Large intestine (tissue), 3 donors: Measurements from ENCODE around the gene TLE1. TPM values are rescaled to one million over a fixed set of nuclear protein-coding genes. Genes with fewer than 3 reads are reported as not detected.

Experiments
- DNase-seq, 2 donors: peaks; one replicate each; pipeline versions ENCODE4 v3.0.0 to v3.0.0-alpha.2; 2013
- H3K27ac ChIP-seq: one replicate; pipeline ENCODE4 v1.5.1; 2013; ENCODE audit warnings: low read length
- H3K27me3 ChIP-seq: 2 replicates; pipeline ENCODE4 v1.6.1; 2013; ENCODE audit warnings: low read length; ENCODE audit not compliant: control insufficient read depth, insufficient read depth
- H3K36me3 ChIP-seq: 2 replicates; pipeline ENCODE4 v1.6.1; 2013; ENCODE audit warnings: low read length; ENCODE audit not compliant: control insufficient read depth, insufficient read depth
- H3K4me1 ChIP-seq: one replicate; pipeline ENCODE4 v1.6.1; 2013; ENCODE audit warnings: low read length; ENCODE audit not compliant: control insufficient read depth, insufficient read depth
- H3K4me3 ChIP-seq: one replicate; pipeline ENCODE4 v1.5.1; 2013; ENCODE audit warnings: low read length
- H3K9me3 ChIP-seq: one replicate; pipeline ENCODE4 v1.6.1; 2013; ENCODE audit warnings: mild to moderate bottlenecking, low read depth, low read length, moderate library complexity; ENCODE audit not compliant: control insufficient read depth
- WGBS: methylation state at CpG from one replicate; pipeline ENCODE4 v1.1.5; 2013; ENCODE audit warnings: low lambda C conversion rate; ENCODE audit not compliant: insufficient coverage; 5-methylcytosine and 5-hydroxymethylcytosine counted together
- polyA plus RNA-seq: library from polyadenylated mRNA; unstranded; fragments of 120-200 nt; gene quantifications from one replicate; pipeline ENCODE4 v1.2.1, GENCODE V29; 2013

The TLE1 gene
- polyA plus RNA-seq, 1 donor = 26.7 TPM

DNA sequence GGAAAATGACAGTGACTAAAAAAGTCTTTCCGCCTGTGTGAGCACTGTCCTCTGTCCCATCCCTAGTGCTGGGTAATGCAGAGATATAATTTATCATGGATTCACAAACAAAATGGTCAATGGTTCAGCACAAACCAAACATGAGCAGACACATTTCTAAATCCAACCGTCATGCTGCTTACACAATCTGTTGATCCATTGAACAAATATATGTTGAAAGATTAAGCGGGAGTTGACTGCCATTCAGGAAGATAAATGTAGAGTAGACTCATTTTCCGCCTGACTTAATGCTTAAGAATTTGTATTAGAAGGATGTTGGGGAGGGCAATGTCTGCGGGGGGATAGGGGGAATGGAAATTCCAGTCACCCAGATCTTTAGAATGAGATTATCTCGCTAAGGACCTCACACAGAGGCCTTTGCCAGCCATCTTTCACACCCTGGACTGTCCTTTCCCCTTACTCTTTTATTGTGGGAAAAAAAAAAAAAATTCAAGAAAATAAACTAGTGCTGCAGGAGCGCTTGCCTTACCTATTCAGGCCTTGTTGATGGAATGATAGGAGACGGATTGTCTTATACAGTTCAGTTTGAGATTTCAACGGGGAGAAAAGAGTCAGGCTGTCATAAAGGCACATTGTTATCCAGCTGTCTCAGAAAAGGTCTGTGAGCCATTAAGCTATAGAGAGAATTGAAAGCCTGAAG is 153.7 kb downstream of the TLE1 start:
- Histone ChIP-seq H3K27me3 (no peaks in the 10 kb centered on the region), H3K4me3 (no peak overlapping the region), H3K9me3 (no peaks in the 10 kb centered on the region), H3K36me3 (no peaks in the 10 kb centered on the region), H3K27ac (peak overlapping the region; percentile 14), H3K4me1 (peaks cover 9% of the 10 kb centered on the region)
- no CpG with 5 or more reads among the region's 9 CpGs for WGBS
- DNase-seq = peak in 1 of 2 donors; percentile 43

- H3K9me3 ChIP-seq = no peaks in the 10 kb centered on the region
- H3K27me3 ChIP-seq = no peaks in the 10 kb centered on the region
- no peak for DNase-seq
- no peak overlapping the region for H3K4me3 ChIP-seq
- H3K4me1 ChIP-seq = peaks cover 7% of the 10 kb centered on the region
- no peaks in the 10 kb centered on the region for H3K36me3 ChIP-seq
- WGBS = no CpG with 5 or more reads among the region's 4 CpGs
- no peak overlapping the region for H3K27ac ChIP-seq
These were observed 155.0 kb downstream of the TLE1 start for GRCh38 chr9:81534138-81534875.

Other genes with a start within 250 kb of the TLE1 start
- gene SPATA31D4, start 238.9 kb upstream of the TLE1 start, polyA plus RNA-seq = not detected